Body of pancreas (tissue), 4 donors: ENCODE results near the gene GOLGA7B. TPM values are rescaled to one million over a fixed set of nuclear protein-coding genes. Genes with fewer than 3 reads are reported as not detected.

Experiments used
- ATAC-seq: fragments of 150-250 bp; one replicate; pipeline ENCODE4 v1.9.1; 2016
- DNase-seq, 4 donors: peaks; one replicate each; pipeline ENCODE4 v3.0.0-alpha.2; 2019
- H3K27ac ChIP-seq, 4 donors: fragments of 200-600 bp; sonication (generic); 1 replicate in 3 of 4; 2 replicates in 1 of 4; pipeline versions ENCODE4 v1.5.1 to v1.6.1; 2016 to 2019; ENCODE audit warnings: mild to moderate bottlenecking in 1 of 4, mixed read lengths in 1 of 4, moderate library complexity in 1 of 4
- H3K27me3 ChIP-seq, 2 donors: fragments of 200-600 bp; sonication (generic); one replicate each; pipeline ENCODE4 v1.6.0; 2016; ENCODE audit warnings: mild to moderate bottlenecking in 1 of 2
- H3K36me3 ChIP-seq, 2 donors: fragments of 200-600 bp; sonication (generic); replicated peaks in 1 of 2; 2 replicates each; pipeline ENCODE4 v1.5.1; 2016; ENCODE audit warnings: low read depth in 2 of 2; ENCODE audit not compliant: insufficient read depth in 1 of 2
- H3K4me1 ChIP-seq: fragments of 200-600 bp; sonication (generic); one replicate; pipeline ENCODE4 v1.6.0; 2016
- H3K4me3 ChIP-seq, 2 donors: fragments of 200-600 bp; sonication (generic); 1 replicate in 1 of 2; 2 replicates in 1 of 2; pipeline ENCODE4 v1.5.1; 2016 to 2019
- H3K9me3 ChIP-seq, 3 donors: fragments of 200-600 bp; sonication (generic); 1 replicate in 2 of 3; 2 replicates in 1 of 3; pipeline ENCODE4 v1.5.1; 2016
- CTCF ChIP-seq, 7 experiments: fragments of 450-650 bp in 4 of 7; fragments of 200-600 bp in 3 of 7; sonication (generic) in 3 of 7; IDR thresholded peaks; one replicate each; pipeline ENCODE4 v1.5.1; 2016 to 2019; ENCODE audit warnings: antibody characterized with exemption in 7 of 7
- POLR2A ChIP-seq, 3 donors: fragments of 450-650 bp; IDR thresholded peaks; one replicate each; pipeline ENCODE4 v1.6.1; 2016; ENCODE audit warnings: antibody characterized with exemption in 3 of 3, mild to moderate bottlenecking in 2 of 3
- WGBS, 2 donors: methylation state at CpG; one replicate each; pipeline ENCODE4 v1.1.5; 2017; 5-methylcytosine and 5-hydroxymethylcytosine counted together
- intact Hi-C: fragments of 100-400 bp; cut with DNase I; formaldehyde crosslinking; loops from one replicate; pipeline ENCODE4 v1.15.1; 2023
- total RNA-seq, 2 donors: library from RNA; depleted of rRNA; stranded (reverse); fragments of >200 nt; gene quantifications; one replicate each; pipeline ENCODE4 v1.1.0, GENCODE V29; 2016

The GOLGA7B gene
- total RNA-seq, 2 donors from 2014 or later, result 9.1 to 12.5 TPM

GRCh38 chr10:97873569-97873968 is 23.9 kb downstream of the GOLGA7B start:
- no peaks in the 10 kb centered on the region for H3K27me3 ChIP-seq
- H3K9me3 ChIP-seq, result no peaks in the 10 kb centered on the region
- no peak for ATAC-seq
- H3K27ac ChIP-seq, result no peak overlapping the region
- peaks cover 13% of the 10 kb centered on the region for H3K4me1 ChIP-seq
- no peak overlapping the region for H3K4me3 ChIP-seq
- intact Hi-C loops, result no loop called here
- WGBS, 2 donors, result 69 to 72% methylated on average over 6 of the region's 6 CpGs
- DNase-seq, result no peak
- TF ChIP-seq CTCF (IDR thresholded peaks at IDR 0.05) (no peak), POLR2A (IDR thresholded peaks at IDR 0.05) (no peak)
- H3K36me3 ChIP-seq, result no peaks in the 10 kb centered on the region

- H3K4me1 ChIP-seq, result peaks cover 5% of the 10 kb centered on the region
- DNase-seq (no peak), ATAC-seq (no peak)
- 58 to 65% methylated on average over 6 of the region's 6 CpGs for WGBS, 2 donors
- intact Hi-C loops, result no loop called here
- H3K27ac ChIP-seq, result no peak overlapping the region
- TF ChIP-seq POLR2A (IDR thresholded peaks at IDR 0.05) (no peak), CTCF (IDR thresholded peaks at IDR 0.05) (no peak)
- no peaks in the 10 kb centered on the region for H3K27me3 ChIP-seq
- H3K4me3 ChIP-seq, result no peak overlapping the region
- H3K9me3 ChIP-seq, result no peaks in the 10 kb centered on the region
- no peaks in the 10 kb centered on the region for H3K36me3 ChIP-seq
Measured at GRCh38 chr10:97874332-97874731, 24.7 kb downstream of the GOLGA7B start.

GRCh38 chr10:97875391-97875790 is 25.7 kb downstream of the GOLGA7B start:
- intact Hi-C loops, result no loop called here
- no peak for ATAC-seq
- no peak for DNase-seq
- H3K4me3 ChIP-seq, result no peak overlapping the region
- no peaks in the 10 kb centered on the region for H3K27me3 ChIP-seq
- no peak overlapping the region for H3K27ac ChIP-seq
- WGBS, 2 donors, result 58 to 77% methylated on average over 3 to 7 of the region's 7 CpGs
- TF ChIP-seq POLR2A (IDR thresholded peaks at IDR 0.05) (no peak), CTCF (IDR thresholded peaks at IDR 0.05) (no peak)
- H3K36me3 ChIP-seq, result no peaks in the 10 kb centered on the region
- H3K9me3 ChIP-seq, result no peaks in the 10 kb centered on the region
- H3K4me1 ChIP-seq, result no peaks in the 10 kb centered on the region

- TF ChIP-seq CTCF (IDR thresholded peaks at IDR 0.05) (no peak), POLR2A (IDR thresholded peaks at IDR 0.05) (no peak)
- no peaks in the 10 kb centered on the region for H3K4me1 ChIP-seq
- H3K27me3 ChIP-seq, result no peaks in the 10 kb centered on the region
- no peaks in the 10 kb centered on the region for H3K36me3 ChIP-seq
- no peaks in the 10 kb centered on the region for H3K9me3 ChIP-seq
- no peak for DNase-seq
- no peak for ATAC-seq
- 67 to 81% methylated on average over 4 of the region's 4 CpGs for WGBS, 2 donors
- intact Hi-C loops, result no loop called here
- H3K27ac ChIP-seq, result no peak overlapping the region
- H3K4me3 ChIP-seq, result no peak overlapping the region
Measured at GRCh38 chr10:97876402-97876801, 26.8 kb downstream of the GOLGA7B start.

- DNase-seq, result no peak
- H3K4me3 ChIP-seq, result no peak overlapping the region
- H3K27ac ChIP-seq, result no peak overlapping the region
- no peak for TF ChIP-seq POLR2A (IDR thresholded peaks at IDR 0.05)
- TF ChIP-seq CTCF (IDR thresholded peaks at IDR 0.05), result no peak
- H3K27me3 ChIP-seq, result no peaks in the 10 kb centered on the region
- no peaks in the 10 kb centered on the region for H3K36me3 ChIP-seq
- WGBS, 2 donors, result 94% methylated on average over 5 of the region's 5 CpGs
- H3K9me3 ChIP-seq, result no peaks in the 10 kb centered on the region
- intact Hi-C loops, result no loop called here
- H3K4me1 ChIP-seq, result peaks cover 4% of the 10 kb centered on the region
- ATAC-seq, result no peak
Measured at GRCh38 chr10:97879241-97879640, 29.6 kb downstream of the GOLGA7B start.
